Naive thymus-derived CD4-positive, alpha-beta T cell (primary cell): Measurements from ENCODE around the gene UQCRC1. TPM values are rescaled to one million over a fixed set of nuclear protein-coding genes. Genes with fewer than 3 reads are reported as not detected.

Experiments
- ATAC-seq: fragments of 150-1000 bp; cut with Tn5 transposase; 2 replicates; pipeline ENCODE4 v1.10.0; 2021; ENCODE audit warnings: mild to moderate bottlenecking, moderate library complexity
- CTCF ChIA-PET: fragments of 350-600 bp; sonication (Branson Sonifier 250); formaldehyde crosslinking; loops from one replicate; lab custom pipeline; 2021; ENCODE audit warnings: antibody characterized with exemption; lab: Charles Lee
- POLR2A ChIA-PET: fragments of 350-600 bp; sonication (Branson Sonifier 250); formaldehyde crosslinking; loops from one replicate; lab custom pipeline; 2021; ENCODE audit warnings: antibody characterized with exemption, inconsistent platforms; lab: Charles Lee
- DNase-seq, 9 donors: peaks; one replicate each; pipeline versions ENCODE4 v3.0.0 to v3.0.0-alpha.2; 2020 to 2022; ENCODE audit warnings: mixed read lengths in 1 of 9
- H3K27ac ChIP-seq: one replicate; pipeline ENCODE4 v1.7.0; 2013; ENCODE audit warnings: mild to moderate bottlenecking, low read depth, low read length, moderate library complexity
- H3K27me3 ChIP-seq, 2 donors: one replicate each; pipeline ENCODE4 v1.7.0; 2013; ENCODE audit warnings: low read length in 2 of 2, mild to moderate bottlenecking in 2 of 2, moderate library complexity in 2 of 2; ENCODE audit not compliant: control insufficient read depth in 2 of 2, insufficient read depth in 2 of 2
- H3K36me3 ChIP-seq, 3 experiments: 1 replicate in 2 of 3; 2 replicates in 1 of 3; pipeline ENCODE4 v1.7.0; 2013; ENCODE audit warnings: low read length in 3 of 3, mild to moderate bottlenecking in 3 of 3, moderate library complexity in 1 of 3; ENCODE audit not compliant: insufficient read depth in 3 of 3, control insufficient read depth in 2 of 3
- H3K4me1 ChIP-seq, 2 donors: one replicate each; pipeline ENCODE4 v1.7.0; 2013; ENCODE audit warnings: low read length in 2 of 2, mild to moderate bottlenecking in 2 of 2, moderate library complexity in 1 of 2; ENCODE audit not compliant: control insufficient read depth in 2 of 2, insufficient read depth in 2 of 2
- H3K4me3 ChIP-seq: 2 replicates; pipeline ENCODE4 v1.7.0; 2013; ENCODE audit warnings: mild to moderate bottlenecking, low read length
- H3K9me3 ChIP-seq, 3 experiments: 1 replicate in 2 of 3; 2 replicates in 1 of 3; pipeline ENCODE4 v1.7.0; 2013; ENCODE audit warnings: low read length in 3 of 3; ENCODE audit not compliant: control insufficient read depth in 2 of 3
- H3K27ac Mint-ChIP-seq, 9 donors: one replicate each; pipeline ENCODE4 v1.8.0; 2020 to 2022; ENCODE audit warnings: mixed read lengths in 9 of 9, mild to moderate bottlenecking in 8 of 9, moderate library complexity in 5 of 9, inconsistent platforms in 2 of 9
- H3K27me3 Mint-ChIP-seq, 5 donors: one replicate each; pipeline ENCODE4 v1.8.0; 2021 to 2022; ENCODE audit warnings: mixed read lengths in 5 of 5, mild to moderate bottlenecking in 1 of 5
- H3K36me3 Mint-ChIP-seq, 5 donors: one replicate each; pipeline ENCODE4 v1.8.0; 2020 to 2022; ENCODE audit warnings: mixed read lengths in 5 of 5, mild to moderate bottlenecking in 3 of 5, inconsistent platforms in 1 of 5
- H3K4me1 Mint-ChIP-seq, 7 donors: one replicate each; pipeline ENCODE4 v1.8.0; 2020 to 2022; ENCODE audit warnings: mixed read lengths in 7 of 7, mild to moderate bottlenecking in 3 of 7, inconsistent platforms in 1 of 7
- H3K4me3 Mint-ChIP-seq, 10 donors: one replicate each; pipeline ENCODE4 v1.8.0; 2020 to 2022; ENCODE audit warnings: mild to moderate bottlenecking in 10 of 10, mixed read lengths in 10 of 10, moderate library complexity in 6 of 10, inconsistent platforms in 2 of 10
- H3K9me3 Mint-ChIP-seq, 11 donors: one replicate each; pipeline ENCODE4 v1.8.0; 2020 to 2022; ENCODE audit warnings: mixed read lengths in 11 of 11, mild to moderate bottlenecking in 4 of 11, inconsistent platforms in 1 of 11, moderate library complexity in 1 of 11
- intact Hi-C, 2 donors: fragments of 100-400 bp; cut with micrococcal nuclease; formaldehyde crosslinking; loops; one replicate each; pipeline ENCODE4 v1.15.1; 2023
- polyA plus RNA-seq, 2 donors: library from polyadenylated mRNA; unstranded; fragments of 300-500 nt; fragmentation: Illumina TruSeq; gene quantifications; one replicate each; pipeline ENCODE4 v1.2.3, GENCODE V29; 2021
- total RNA-seq, 6 experiments: library from RNA in 5 of 6; stranded (reverse) in 5 of 6; gene quantifications; 1 replicate in 5 of 6; 2 replicates in 1 of 6; pipeline ENCODE4 v1.2.3 and lab custom pipeline; 2021 to 2026

The UQCRC1 gene
- total and polyA plus RNA-seq, 7 experiments from 2014 or later, result 77.3 to 164 (median 120) TPM

DNA sequence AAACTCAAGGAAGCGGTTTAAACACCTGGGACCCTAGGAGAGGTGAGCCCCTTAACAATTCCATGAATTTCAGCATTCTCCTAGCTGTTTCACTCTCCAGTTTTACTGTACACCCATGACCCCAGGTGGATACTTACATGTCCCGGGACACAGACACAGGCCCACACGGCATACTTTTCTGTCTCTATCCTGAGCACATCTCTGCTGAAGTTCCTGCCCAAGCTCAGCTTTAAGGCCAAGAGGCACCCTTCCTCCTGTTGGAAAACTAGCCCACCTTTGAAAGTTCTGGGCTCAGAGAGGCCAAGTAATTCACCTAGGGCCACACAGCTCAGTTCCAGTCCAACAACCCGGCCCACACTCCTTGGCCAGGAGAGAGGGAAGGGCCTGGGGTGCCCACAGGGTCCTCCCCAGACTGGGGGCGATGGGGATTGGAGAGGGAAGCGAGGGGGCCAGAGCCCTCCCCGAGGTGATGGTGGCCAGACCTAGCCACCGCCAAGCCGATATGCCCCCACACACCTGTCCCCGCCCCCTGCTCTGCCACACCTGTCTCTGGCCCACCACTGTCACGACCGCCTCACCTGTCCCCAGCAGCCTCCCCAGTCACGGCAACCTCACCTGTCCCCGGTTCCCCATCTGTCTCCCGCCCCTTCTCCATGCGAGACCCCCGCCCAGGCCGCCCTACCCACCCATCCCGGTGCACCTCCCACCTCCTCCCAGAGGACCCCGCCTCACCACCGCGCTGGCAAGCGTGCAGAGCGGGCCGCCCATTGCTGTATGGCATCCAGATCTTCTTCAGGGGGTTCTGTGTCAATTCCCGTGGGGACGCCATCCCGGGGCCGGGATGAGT lies 53.3 kb downstream of the UQCRC1 start:
- Histone ChIP-seq H3K9me3 (no peaks in the 10 kb centered on the region), H3K4me1 (peaks cover 5 to 10% of the 10 kb centered on the region in 2 donors), H3K36me3 (no peaks in the 10 kb centered on the region), H3K27ac (peak overlapping the region; percentile 52), H3K4me3 (peak overlapping the region; percentile 61), H3K27me3 (no peaks in the 10 kb centered on the region)
- H3K36me3 Mint-ChIP-seq, result peaks cover 0 to 16% (median 0%) of the 10 kb centered on the region in 5 donors
- H3K27me3 Mint-ChIP-seq, result peaks cover 0 to 3% (median 0%) of the 10 kb centered on the region in 5 donors
- ATAC-seq, result no peak
- peak in 2 of 9 donors; percentile 36 to 38 for DNase-seq
- intact Hi-C loops, result loop anchor here (1.0 to 10.0 kb wide), 20 partner anchors 41 to 1579 kb away; partner anchors contain the start of genes CDC25A (in 2 of the 2), NDUFAF3 (in 2 of the 2), WDR6 (in 2 of the 2) and CCDC12 (in 1 of the 2)
- no peaks in the 10 kb centered on the region for H3K9me3 Mint-ChIP-seq
- ChIA-PET CTCF (interaction anchor here (0.5 to 3.7 kb wide), 15 partner anchors 47 to 1080 kb away, joined by 3 to 39 read pairs (median 4); partner anchors contain the start of genes CCDC51, SCAP, TMA7 and UQCRC1), POLR2A (interaction anchor here (0.7 to 2.5 kb wide), 10 partner anchors 52 to 285 kb away, joined by 3 to 13 read pairs (median 4); partner anchors contain the start of genes CCDC51, SHISA5, SLC26A6 and TMA7)
- H3K27ac Mint-ChIP-seq, result peak overlapping the region; percentile 62 to 90 (median 80)
- peaks cover 11 to 66% (median 24%) of the 10 kb centered on the region in 7 donors for H3K4me1 Mint-ChIP-seq
- peak overlapping the region; percentile 77 to 93 (median 84) for H3K4me3 Mint-ChIP-seq

- peak overlapping the region in 4 of 9 donors; percentile 9 to 72 (median 42) for H3K27ac Mint-ChIP-seq
- H3K36me3 ChIP-seq, result no peaks in the 10 kb centered on the region
- H3K27me3 ChIP-seq, result no peaks in the 10 kb centered on the region
- DNase-seq, result no peak
- H3K4me3 ChIP-seq, result no peak overlapping the region
- H3K4me1 ChIP-seq, result peaks cover 5 to 10% of the 10 kb centered on the region in 2 donors
- H3K4me3 Mint-ChIP-seq, result peak overlapping the region; percentile 60 to 93 (median 82)
- POLR2A ChIA-PET, result interaction anchor here (0.7 to 1.3 kb wide), 3 partner anchors 51 to 114 kb away, joined by 4 to 5 read pairs (median 4); partner anchors contain the start of gene SHISA5
- ATAC-seq, result no peak
- CTCF ChIA-PET, result interaction anchor here (0.6 to 2.2 kb wide), 11 partner anchors 48 to 1080 kb away, joined by 3 to 15 read pairs (median 4); partner anchors contain the start of genes CCDC51, SCAP, TMA7 and UQCRC1
- peaks cover 0 to 16% (median 0%) of the 10 kb centered on the region in 5 donors for H3K36me3 Mint-ChIP-seq
- peaks cover 11 to 68% (median 24%) of the 10 kb centered on the region in 7 donors for H3K4me1 Mint-ChIP-seq
- no peaks in the 10 kb centered on the region for H3K9me3 Mint-ChIP-seq
- intact Hi-C loops, result loop anchor here (5.0 to 10.0 kb wide), 7 partner anchors 311 to 1041 kb away; partner anchors contain the start of genes NDUFAF3 (in 2 of the 2), WDR6 (in 2 of the 2), CCDC71 (in 1 of the 2) and ELP6 (in 1 of the 2)
- H3K27me3 Mint-ChIP-seq, result peaks cover 0 to 3% (median 0%) of the 10 kb centered on the region in 5 donors
- H3K9me3 ChIP-seq, result no peaks in the 10 kb centered on the region
- H3K27ac ChIP-seq, result no peak overlapping the region
Observed at GRCh38 chr3:48555231-48555948, 54.1 kb downstream of the UQCRC1 start.

- POLR2A ChIA-PET, result interaction anchor here (0.6 kb wide), 1 partner anchor 84 kb away, joined by 3 read pairs; no protein-coding TSS in a partner anchor
Observed at GRCh38 chr3:48553886-48554845, 55.3 kb downstream of the UQCRC1 start.

GRCh38 chr3:48553361-48553760 lies 56.1 kb downstream of the UQCRC1 start:
- H3K36me3 Mint-ChIP-seq, result peaks cover 0 to 20% (median 0%) of the 10 kb centered on the region in 5 donors
- no peaks in the 10 kb centered on the region for H3K9me3 ChIP-seq
- H3K4me1 Mint-ChIP-seq, result peaks cover 11 to 67% (median 22%) of the 10 kb centered on the region in 7 donors
- intact Hi-C loops, result loop anchor here (10.0 kb wide), 3 partner anchors 309 to 1039 kb away; partner anchors contain the start of genes ELP6 (in 1 of the 2), SLC25A20 (in 1 of the 2) and ZNF589 (in 1 of the 2)
- H3K36me3 ChIP-seq, result no peaks in the 10 kb centered on the region
- no peak overlapping the region for H3K27ac ChIP-seq
- no peak overlapping the region for H3K4me3 ChIP-seq
- ATAC-seq, result no peak
- H3K27me3 Mint-ChIP-seq, result peaks cover 0 to 3% (median 0%) of the 10 kb centered on the region in 5 donors
- H3K4me1 ChIP-seq, result peaks cover 5 to 10% of the 10 kb centered on the region in 2 donors
- no peak for DNase-seq
- no peaks in the 10 kb centered on the region for H3K27me3 ChIP-seq
- H3K27ac Mint-ChIP-seq, result no peak overlapping the region
- ChIA-PET POLR2A (interaction anchor here (0.6 kb wide), 1 partner anchor 83 kb away, joined by 3 read pairs; no protein-coding TSS in a partner anchor), CTCF (interaction anchor here (0.8 to 10.7 kb wide), 2 partner anchors 117 to 152 kb away, joined by 4 to 187 read pairs; no protein-coding TSS in a partner anchor)
- H3K9me3 Mint-ChIP-seq, result no peaks in the 10 kb centered on the region
- H3K4me3 Mint-ChIP-seq, result peak overlapping the region in 2 of 10 donors; percentile 18 to 20

More at GRCh38 chr3:48553886-48554845, 55.3 kb downstream of the UQCRC1 start:
- ATAC-seq (no peak), DNase-seq (no peak)
- Mint-ChIP-seq H3K27me3 (peaks cover 0 to 3% (median 0%) of the 10 kb centered on the region in 5 donors), H3K4me1 (peaks cover 5 to 65% (median 22%) of the 10 kb centered on the region in 7 donors), H3K4me3 (peak overlapping the region in 4 of 10 donors; percentile 4 to 88 (median 35)), H3K36me3 (peaks cover 0 to 16% (median 0%) of the 10 kb centered on the region in 5 donors), H3K27ac (no peak overlapping the region), H3K9me3 (no peaks in the 10 kb centered on the region)
- Histone ChIP-seq H3K4me3 (no peak overlapping the region), H3K9me3 (no peaks in the 10 kb centered on the region), H3K4me1 (peaks cover 5 to 10% of the 10 kb centered on the region in 2 donors), H3K27me3 (no peaks in the 10 kb centered on the region), H3K36me3 (no peaks in the 10 kb centered on the region), H3K27ac (no peak overlapping the region)
- intact Hi-C loops, result loop anchor here (10.0 kb wide), 3 partner anchors 309 to 1039 kb away; partner anchors contain the start of genes ELP6 (in 1 of the 2), SLC25A20 (in 1 of the 2) and ZNF589 (in 1 of the 2)
- CTCF ChIA-PET, result interaction anchor here (0.7 to 10.7 kb wide), 4 partner anchors 46 to 153 kb away, joined by 3 to 187 read pairs (median 7); no protein-coding TSS in a partner anchor
